UCSD-AML1 (cell line): Measurements from ENCODE around the gene APBB2.
"Not testable (repeated sequence)": the region's sequence is repeated elsewhere in the genome, so short reads cannot be mapped to it uniquely, and the experiment has no call there.

Experiments used
- DNase-seq: peaks from one replicate; lab custom pipeline; 2025; ENCODE audit not compliant: unreplicated experiment; lab: John Stamatoyannopoulos, UW

The APBB2 gene

GRCh38 chr4:41029098-41029497, 185.2 kb downstream of the APBB2 start:
- no peak for DNase-seq

GRCh38 chr4:41028392-41029076, 185.8 kb downstream of the APBB2 start:
- no peak for DNase-seq

DNA sequence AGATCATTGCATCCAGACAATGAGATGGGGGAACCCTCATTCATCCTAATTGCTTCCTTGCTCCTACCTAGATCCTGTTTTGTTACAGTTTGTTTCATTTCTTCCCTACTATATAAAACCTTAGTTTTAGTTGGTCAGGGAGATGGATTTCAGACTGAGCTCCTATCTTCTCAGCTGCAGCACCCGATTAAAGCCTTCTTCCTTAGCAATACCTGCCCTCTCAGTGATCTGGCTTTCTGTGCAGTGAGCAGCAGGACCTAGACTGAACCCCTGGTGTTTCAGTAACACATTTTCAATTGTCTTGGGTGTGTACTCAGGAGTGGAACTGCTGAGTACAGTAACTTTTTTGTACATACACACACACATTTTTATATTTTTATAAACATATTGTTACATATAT, 187.4 kb downstream of the APBB2 start:
- DNase-seq, result no peak

DNA sequence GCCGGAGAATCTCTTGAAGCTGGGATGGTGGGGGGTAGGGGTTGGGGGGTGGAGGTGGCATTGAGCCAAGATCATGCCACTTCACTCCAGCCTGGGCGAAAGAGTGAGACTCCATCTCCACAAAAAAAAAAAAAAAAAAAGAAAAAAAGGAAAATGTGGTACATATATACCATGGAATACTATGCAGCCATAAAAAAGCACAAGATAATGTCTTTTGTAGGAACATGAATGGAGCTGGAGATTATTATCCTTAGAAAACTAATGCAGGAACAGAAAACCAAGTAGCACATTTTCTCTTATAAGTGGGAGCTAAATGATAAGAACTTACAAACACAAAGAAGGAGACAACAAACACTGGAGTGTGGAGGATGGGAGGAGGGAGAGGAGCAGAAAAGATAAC, 188.5 kb downstream of the APBB2 start:
- DNase-seq, result no peak

GRCh38 chr4:41024556-41025491, 189.5 kb downstream of the APBB2 start:
- no peak for DNase-seq

- no peak for DNase-seq
These were observed 192.2 kb downstream of the APBB2 start for GRCh38 chr4:41022116-41022515.

DNA sequence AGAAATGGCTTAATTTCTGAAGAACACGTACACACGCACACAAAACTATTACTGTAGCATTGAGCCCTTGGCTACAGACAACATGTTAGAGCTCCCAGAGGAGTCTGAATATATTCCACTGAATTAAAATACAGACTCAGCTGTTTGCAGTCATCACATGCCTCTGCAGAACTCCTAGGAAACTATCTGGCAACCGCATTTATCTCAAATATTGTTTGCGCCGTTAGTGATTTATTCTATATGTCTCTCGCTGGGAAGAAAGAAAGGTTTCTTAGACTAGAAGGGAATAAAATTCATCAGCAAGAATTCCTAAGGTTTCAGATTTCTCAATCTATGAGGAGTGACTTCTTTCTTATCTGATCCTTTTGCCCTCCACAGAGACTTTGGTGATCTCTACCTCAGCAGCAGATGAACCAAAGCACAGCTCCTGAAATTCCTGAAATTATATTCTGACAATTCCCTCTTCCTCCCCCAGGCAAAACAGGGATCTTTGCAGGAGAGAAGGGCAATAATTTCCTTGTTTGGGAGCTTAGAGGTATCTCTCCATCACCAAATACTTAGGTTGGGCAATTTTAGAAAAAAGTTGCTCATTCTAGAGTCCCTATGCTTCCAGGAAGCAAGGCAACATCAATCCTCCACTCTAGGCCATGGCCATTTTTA, 199.2 kb downstream of the APBB2 start:
- no peak for DNase-seq

DNA sequence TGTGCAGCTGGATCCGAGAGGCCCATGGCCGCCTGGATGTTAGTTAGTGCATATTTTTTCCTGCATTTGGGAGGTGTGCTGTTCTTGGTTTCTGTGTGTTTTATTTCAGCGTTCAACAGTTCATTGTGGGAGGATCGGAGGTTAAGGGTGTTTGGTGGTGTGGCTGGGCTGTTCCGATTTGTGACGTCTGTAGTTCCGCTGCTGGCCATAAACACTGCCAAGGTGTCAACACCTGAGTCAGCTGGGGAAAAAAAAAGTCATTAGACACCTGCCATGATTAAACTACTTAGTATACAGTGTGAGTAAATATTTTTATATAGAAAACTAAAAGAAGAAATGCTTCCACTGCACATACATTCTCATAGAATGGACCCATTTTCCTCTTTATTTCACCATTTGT, 200.2 kb downstream of the APBB2 start:
- DNase-seq, result no peak

GRCh38 chr4:41013746-41014145, 200.6 kb downstream of the APBB2 start:
- no peak for DNase-seq

GRCh38 chr4:41012911-41013310, 201.4 kb downstream of the APBB2 start:
- no peak for DNase-seq

GRCh38 chr4:41012293-41012692, 202.0 kb downstream of the APBB2 start:
- DNase-seq, result no peak

DNA sequence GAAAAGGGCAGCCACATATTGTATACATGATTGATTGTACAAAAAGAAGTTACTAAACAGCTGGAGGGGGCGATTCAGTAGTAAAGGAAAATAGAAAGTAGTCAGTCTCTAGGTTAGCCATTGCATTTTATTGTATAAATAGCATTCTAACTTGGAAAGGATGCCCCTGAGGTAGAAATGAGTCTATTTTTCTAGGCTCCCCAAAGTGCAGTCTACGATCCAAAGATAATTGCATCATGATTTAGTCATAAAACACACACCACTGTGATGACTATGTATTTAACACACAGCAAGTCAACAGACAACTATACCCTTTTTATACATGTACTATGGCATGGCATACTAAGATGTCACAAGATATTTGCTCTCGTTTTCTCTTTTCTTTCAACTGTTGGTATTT, 204.9 kb downstream of the APBB2 start:
- DNase-seq, result no peak

GRCh38 chr4:41006141-41006540, 208.2 kb downstream of the APBB2 start:
- no peak for DNase-seq

- no peak for DNase-seq
These were observed 212.0 kb downstream of the APBB2 start for GRCh38 chr4:41002309-41002708.

DNA sequence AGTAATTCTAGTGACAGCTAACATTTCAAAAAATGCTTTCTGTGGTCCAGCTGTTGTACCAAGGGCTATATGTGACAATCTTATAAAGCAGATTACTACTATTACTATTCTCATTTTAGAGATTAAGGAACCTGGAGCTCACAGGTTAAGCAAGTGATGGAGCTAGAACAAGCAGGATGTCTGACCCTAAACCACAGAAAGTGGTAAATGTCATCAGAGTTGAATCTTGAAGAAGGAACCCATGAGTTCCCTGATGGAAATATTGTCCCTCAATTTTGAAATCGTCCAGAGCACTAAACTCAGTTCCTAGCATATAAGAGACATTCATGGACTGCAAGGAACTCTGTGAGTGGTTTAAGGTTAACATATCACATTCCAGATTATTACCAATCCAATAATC, 214.0 kb downstream of the APBB2 start:
- no peak for DNase-seq

DNA sequence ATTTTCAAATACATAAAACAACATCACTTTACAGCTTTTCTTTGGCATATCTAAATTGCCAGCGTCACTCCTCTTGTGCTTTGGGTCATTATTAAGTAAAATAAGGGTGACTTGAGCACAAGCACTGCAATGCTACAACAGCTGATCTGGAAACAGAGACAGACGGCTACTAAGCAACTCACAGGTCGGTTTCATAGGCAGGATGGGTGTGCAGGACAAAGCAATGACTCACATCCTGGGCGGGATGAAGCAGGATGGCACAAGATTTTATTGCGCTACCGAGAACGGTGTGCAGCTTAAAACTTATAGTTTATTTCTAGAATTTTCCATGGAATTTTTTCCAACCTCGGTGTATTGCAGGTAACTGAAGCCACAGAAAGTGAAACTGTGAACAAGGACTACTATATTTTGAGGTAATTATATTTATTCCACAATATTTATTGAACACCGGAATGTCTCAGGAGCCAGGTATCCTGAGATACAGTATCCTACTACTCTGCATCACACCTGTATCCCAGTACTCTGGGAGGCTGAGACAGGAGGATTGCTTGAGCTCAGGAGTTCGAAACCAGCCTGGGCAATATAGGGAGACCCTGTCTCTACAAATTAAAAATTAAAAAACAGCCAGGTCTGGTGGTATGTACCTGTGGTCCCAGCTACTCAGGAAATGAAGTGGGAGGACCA, 215.5 kb downstream of the APBB2 start:
- no peak for DNase-seq

DNA sequence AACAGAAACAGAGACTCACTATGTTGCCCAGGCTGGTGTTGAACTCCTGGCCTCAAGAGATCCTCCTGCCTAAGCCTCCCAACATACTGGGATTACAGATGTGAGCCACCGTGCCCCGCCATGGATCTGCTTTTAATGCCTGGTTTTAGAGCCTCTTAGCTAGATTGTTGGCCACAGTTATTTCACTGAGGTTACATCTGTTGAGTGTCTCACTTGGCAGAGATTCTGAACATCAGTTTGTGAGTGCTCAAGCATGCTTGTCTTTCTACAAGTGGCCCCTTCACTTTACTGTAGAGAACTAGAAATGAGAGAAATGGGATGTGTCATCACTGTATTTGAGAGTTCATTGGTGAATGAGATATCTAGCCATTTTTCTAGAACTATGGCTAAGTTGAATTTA, 218.5 kb downstream of the APBB2 start:
- DNase-seq, result no peak

GRCh38 chr4:40994321-40994720, 220.0 kb downstream of the APBB2 start:
- DNase-seq, result not testable (repeated sequence)

DNA sequence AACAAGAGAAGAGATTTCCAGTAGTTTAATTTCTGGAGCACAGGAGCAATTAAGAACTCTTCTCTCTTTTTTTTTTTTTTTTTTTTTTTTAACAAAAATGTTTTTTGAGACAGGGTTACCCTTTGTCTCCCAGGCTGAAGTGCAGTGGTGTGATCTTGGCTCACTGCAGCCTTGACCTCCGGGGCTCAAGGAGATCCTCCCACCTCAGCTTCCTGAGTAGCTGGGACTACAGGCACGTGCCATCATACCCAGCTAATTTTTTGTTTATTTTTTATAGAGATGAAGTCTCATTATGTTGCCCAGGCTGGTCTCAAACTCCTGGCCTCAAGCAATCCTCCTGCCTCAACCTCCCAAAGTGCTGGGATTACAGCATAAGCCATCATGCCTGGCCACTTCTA, 221.0 kb downstream of the APBB2 start:
- not testable (repeated sequence) for DNase-seq

DNA sequence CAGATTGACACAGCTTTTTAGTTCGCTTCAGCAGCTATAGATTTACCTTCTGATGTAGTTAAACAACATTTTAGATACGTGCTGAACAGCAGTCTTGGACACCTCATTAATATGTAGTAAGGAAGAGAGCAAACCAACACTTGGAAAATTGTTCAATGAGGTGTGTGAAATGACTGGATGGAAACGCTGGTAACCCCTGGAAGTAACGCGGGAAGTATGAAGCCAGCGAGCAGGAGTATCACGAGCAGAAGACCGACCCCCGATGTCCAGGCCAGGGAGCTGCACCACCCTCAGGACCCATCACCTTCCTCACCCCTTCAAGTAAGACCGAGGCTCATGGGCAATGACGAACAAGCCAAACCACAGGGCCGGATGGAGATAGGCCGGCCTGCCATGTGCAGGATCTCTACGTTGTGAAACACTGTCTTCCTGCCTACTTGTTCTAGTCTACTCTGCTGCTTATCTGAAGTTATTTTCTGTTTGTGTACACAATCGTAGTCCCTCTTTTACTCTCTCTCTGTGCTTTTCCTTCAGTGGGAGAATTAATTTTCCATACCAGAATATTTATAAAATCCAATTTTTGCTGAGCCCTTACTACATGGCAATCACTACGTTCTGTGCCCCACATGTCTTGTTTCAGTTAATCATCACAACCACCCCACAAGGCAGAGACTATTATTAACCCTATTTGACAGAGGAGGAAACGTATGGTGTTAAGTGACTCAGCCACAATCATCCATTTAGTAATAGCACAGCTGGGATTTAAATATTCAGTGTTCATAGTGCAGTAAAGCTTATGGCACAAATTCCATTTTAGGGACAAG, 221.7 kb downstream of the APBB2 start:
- DNase-seq, result peak; percentile 74
